GM18520 (cell line): ENCODE results near the gene PLD4.

Experiments used
- ATAC-seq: cut with Tn5 transposase; IDR thresholded peaks from one replicate; pipeline ENCODE4 v1.9.1; 2021; ENCODE audit not compliant: unreplicated experiment

PLD4 gene

DNA sequence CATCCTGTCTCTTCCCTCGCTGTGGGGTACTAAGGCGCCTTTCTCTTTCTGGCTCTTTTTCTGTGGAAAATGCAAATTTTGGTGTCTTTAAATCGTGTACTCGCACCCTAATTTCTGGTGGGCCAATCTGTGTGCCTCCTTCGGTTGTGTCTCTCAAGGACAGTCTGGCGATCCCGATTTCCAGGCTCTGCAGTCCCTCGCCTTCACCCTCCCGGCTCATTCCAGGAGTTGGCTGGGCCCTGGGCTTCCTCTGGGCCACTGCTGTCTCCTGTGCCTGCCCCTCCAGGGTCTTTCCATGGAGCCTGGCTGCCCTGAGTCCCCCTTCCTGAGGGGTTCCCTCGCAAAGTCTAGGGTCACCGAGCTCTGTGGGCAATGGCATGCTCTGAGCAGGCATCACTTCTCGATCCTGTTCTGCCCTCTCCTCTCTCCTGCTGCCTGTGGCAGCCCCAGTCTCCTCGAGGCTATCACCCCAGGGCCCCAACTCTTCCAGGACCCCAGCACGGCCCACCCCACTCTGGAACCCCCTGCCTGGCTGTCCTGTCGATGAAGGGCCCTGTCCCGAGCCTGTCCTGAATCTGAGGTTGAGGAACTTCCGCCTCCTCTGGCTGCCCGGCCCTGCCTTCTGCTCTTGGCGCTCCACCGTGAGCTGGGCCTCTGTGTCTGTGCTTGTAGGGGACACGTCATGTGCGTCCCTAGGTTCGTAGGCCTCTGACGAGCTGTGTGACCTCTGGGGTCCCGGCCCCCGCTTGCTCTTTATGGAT, 29.4 kb downstream of the PLD4 start:
- ATAC-seq = no peak

- ATAC-seq = no peak
Observed at GRCh38 chr14:104954746-104955395, 30.2 kb downstream of the PLD4 start.

DNA sequence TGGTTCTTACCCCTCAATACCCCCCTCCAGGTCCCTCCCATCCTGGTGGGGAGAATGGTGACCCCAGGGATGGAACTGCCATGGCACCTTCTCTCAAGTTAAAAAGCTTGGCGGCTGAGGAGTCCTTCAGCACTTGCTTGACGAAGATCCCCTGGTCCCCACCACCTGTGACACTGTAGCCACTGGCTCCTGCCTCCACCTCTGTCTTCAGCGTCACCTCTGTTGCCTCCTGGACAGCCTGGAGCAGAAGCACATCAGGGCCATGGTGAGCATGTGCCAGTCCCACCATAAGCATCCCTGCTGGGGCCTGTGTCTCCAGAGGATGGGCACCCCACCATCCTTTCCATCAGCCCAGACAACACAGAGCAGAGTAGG, 30.7 kb downstream of the PLD4 start:
- no peak for ATAC-seq

- no peak for ATAC-seq
Observed at GRCh38 chr14:104956290-104956890, 31.7 kb downstream of the PLD4 start.

- no peak for ATAC-seq
Observed at GRCh38 chr14:104957146-104958113, 32.8 kb downstream of the PLD4 start.

- no peak for ATAC-seq
Observed at GRCh38 chr14:104964546-104964945, 39.9 kb downstream of the PLD4 start.

- ATAC-seq = no peak
Observed at GRCh38 chr14:104965561-104966231, 41.0 kb downstream of the PLD4 start.

DNA sequence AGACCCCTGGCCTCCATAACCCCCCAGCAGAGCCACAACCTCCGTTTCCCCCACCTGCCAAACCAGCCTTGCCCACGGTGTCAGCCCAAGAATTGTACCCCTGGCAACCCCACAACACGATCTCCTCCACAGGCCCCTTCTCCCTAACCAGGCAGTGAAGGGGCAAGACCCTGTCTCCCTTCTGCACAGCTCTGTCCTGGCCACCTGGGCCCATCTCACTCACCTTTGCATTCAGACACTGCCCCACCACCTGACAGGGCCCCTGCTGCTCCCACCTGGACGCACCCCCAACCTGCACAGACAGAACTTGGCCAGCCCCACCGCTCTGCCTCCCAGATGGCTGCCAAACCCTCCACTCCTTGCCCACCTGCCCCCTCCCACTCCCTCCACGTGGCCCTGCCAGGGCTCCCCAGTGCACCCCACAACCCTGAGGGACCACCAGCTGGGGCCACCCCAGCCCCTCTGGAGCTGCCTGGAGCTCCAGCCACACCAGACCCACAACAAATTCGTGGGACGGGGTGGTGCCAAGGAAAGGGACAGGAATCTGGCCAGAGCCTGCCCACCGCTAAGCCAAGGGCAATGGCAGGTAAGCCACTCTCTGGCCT, 41.7 kb downstream of the PLD4 start:
- ATAC-seq = no peak

- ATAC-seq = no peak
Observed at GRCh38 chr14:104966981-104967385, 42.3 kb downstream of the PLD4 start.

DNA sequence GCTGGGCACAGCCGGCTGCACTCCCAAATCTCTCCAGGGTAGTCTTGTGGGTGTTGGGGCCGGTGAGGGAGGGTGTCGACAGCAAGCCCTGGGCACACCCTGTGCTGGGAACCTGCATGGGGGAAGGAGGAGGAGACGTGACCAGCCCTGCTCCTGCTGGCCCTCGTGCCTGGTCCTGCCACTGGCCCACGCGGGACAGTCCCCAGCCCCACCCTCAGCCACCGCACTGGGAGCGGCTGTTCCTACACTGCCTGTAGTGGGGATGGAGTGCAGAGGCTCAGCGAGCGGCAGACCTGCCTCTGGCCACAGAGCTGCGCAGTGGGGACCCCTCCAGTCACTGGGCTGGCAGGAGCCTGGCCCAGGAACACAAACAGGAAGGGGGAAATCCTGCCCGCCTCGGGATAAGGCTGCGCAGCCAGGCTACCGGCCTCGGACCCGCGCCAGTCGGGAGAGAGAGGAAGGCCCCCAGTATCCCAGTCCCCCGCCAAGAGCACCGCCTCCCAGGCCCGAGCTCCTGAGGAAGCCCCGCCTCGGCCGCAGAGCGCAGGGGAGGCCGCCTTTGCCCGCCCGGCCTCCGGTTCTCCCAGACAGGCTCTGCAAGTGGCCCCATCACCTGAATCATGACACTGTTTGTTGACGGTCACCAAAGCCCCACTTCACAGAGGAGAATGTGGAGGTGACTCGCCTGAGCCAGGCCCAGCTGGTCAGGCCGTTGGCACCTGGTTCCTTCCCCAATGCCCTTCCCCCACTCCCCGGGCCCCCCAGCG, 42.9 kb downstream of the PLD4 start:
- no peak for ATAC-seq

GRCh38 chr14:104968153-104968527, 43.5 kb downstream of the PLD4 start:
- ATAC-seq = no peak

GRCh38 chr14:104968541-104969401, 44.1 kb downstream of the PLD4 start:
- no peak for ATAC-seq

DNA sequence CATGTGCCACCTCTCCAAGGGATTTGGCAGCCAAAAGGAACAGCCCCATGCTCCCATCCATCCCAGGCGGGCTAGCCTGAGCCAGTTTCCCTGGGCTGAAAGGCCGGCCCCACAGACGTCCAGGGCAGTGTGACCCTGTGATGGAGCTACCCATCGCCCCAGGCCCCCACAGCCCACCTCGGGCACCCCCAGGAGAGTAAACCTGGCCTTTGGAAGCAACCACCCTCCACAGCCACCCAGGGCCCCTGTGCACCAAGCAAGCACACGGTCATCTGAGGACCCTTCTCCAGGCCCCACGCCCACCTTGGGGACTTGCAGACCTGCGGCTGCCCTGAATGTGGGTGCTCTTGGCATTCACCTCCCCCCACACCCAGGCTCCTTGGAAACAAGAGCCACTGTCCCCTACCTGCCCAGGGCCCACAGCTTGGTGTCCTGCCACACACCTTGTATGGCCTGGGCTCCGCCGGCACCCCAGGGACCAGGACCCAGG, 45.1 kb downstream of the PLD4 start:
- no peak for ATAC-seq

GRCh38 chr14:104970231-104971068, 45.8 kb downstream of the PLD4 start:
- no peak for ATAC-seq

- ATAC-seq = no peak
Observed at GRCh38 chr14:104971447-104972240, 47.0 kb downstream of the PLD4 start.

DNA sequence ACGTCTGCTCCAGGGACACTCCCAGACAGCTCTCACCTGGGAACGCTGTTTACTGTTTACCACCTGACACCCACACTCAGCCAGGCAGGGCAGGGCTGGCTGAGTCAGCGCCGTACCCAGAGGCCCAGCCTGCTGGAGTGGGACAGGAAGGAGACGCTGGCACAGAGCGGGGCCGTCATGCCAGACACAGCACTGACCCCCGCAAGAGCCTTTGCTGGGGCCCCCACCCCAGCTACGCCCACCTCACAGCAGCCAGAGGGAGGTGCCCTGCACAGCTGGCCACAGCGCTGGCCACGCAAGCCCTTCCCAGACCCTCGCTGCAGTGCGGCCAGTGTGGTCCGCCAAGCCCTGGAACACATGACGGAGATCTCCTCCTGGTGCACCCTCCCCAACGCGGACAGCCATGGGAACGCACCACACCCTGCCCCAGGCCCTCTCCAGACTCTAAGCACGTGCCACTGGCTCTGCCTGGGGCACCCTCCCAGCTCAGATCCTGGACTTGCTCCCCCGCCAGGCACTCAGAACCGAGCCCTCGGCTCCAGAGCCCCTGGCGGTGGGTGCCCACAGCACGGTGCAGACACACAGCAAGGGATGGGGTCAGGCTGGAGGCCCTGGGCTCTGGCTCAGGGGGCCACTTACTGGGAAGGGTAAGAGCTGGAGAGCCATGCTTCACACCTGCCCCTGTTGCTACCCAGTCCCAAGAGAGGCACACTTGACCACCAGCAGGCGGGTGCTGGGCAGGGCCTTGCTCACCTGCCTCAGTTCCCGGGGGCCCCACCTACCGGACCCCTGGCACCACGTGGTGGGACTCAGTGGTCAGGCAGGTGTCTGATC, 47.8 kb downstream of the PLD4 start:
- ATAC-seq = no peak
